BE2C (cell line): Measurements from ENCODE around the gene GJB3.

Experiments used
- DNase-seq: peaks from one replicate; pipeline ENCODE4 v3.0.0-alpha.2; 2020
- H3K27me3 ChIP-seq: fragments of 250-450 bp; sonication (Bioruptor Pico); 2 replicates; pipeline ENCODE4 v1.5.1; 2020; ENCODE audit warnings: mild to moderate bottlenecking
- H3K36me3 ChIP-seq: fragments of 250-450 bp; sonication (Bioruptor Pico); 2 replicates; pipeline ENCODE4 v1.5.1; 2020; ENCODE audit warnings: mild to moderate bottlenecking
- H3K4me1 ChIP-seq: fragments of 250-450 bp; sonication (Bioruptor Pico); 2 replicates; pipeline ENCODE4 v1.5.1; 2020
- H3K4me3 ChIP-seq: 2 replicates; pipeline ENCODE4 v1.5.1; 2011; ENCODE audit warnings: low read depth, low read length
- H3K9me3 ChIP-seq: fragments of 250-450 bp; sonication (Bioruptor Pico); 2 replicates; pipeline ENCODE4 v1.5.1; 2020
- CTCF ChIP-seq: IDR thresholded peaks from 2 replicates; pipeline ENCODE4 v1.5.1; 2012; ENCODE audit warnings: mild to moderate bottlenecking, low read depth, low read length

GJB3 gene

GRCh38 chr1:34776911-34777310 is 4.1 kb upstream of the GJB3 start:
- Histone ChIP-seq H3K27me3 (peaks cover 11% of the 10 kb centered on the region), H3K4me3 (no peak overlapping the region), H3K36me3 (no peaks in the 10 kb centered on the region), H3K9me3 (no peaks in the 10 kb centered on the region), H3K4me1 (no peaks in the 10 kb centered on the region)
- DNase-seq: no peak
- no peak for TF ChIP-seq CTCF

GRCh38 chr1:34777519-34778321 is 3.3 kb upstream of the GJB3 start:
- TF ChIP-seq CTCF: no peak
- Histone ChIP-seq H3K27me3 (peaks cover 16% of the 10 kb centered on the region), H3K36me3 (no peaks in the 10 kb centered on the region), H3K9me3 (no peaks in the 10 kb centered on the region), H3K4me1 (no peaks in the 10 kb centered on the region), H3K4me3 (no peak overlapping the region)
- DNase-seq: no peak

- H3K27me3 ChIP-seq: peaks cover 16% of the 10 kb centered on the region
- H3K4me3 ChIP-seq: no peak overlapping the region
- H3K36me3 ChIP-seq: no peaks in the 10 kb centered on the region
- no peaks in the 10 kb centered on the region for H3K9me3 ChIP-seq
- no peak for DNase-seq
- H3K4me1 ChIP-seq: no peaks in the 10 kb centered on the region
- TF ChIP-seq CTCF: no peak
Measured at GRCh38 chr1:34778381-34778780, 2.6 kb upstream of the GJB3 start.

- no peaks in the 10 kb centered on the region for H3K4me1 ChIP-seq
- no peak for TF ChIP-seq CTCF
- H3K9me3 ChIP-seq: no peaks in the 10 kb centered on the region
- no peak overlapping the region for H3K4me3 ChIP-seq
- H3K36me3 ChIP-seq: no peaks in the 10 kb centered on the region
- peaks cover 16% of the 10 kb centered on the region for H3K27me3 ChIP-seq
- no peak for DNase-seq
Measured at GRCh38 chr1:34779005-34779404, 2.0 kb upstream of the GJB3 start.

GRCh38 chr1:34779526-34779925 is 1.5 kb upstream of the GJB3 start:
- no peak for TF ChIP-seq CTCF

GRCh38 chr1:34779962-34780361 is 1.1 kb upstream of the GJB3 start:
- Histone ChIP-seq H3K36me3 (no peaks in the 10 kb centered on the region), H3K27me3 (peaks cover 16% of the 10 kb centered on the region), H3K9me3 (no peaks in the 10 kb centered on the region), H3K4me3 (no peak overlapping the region), H3K4me1 (no peaks in the 10 kb centered on the region)
- no peak for DNase-seq
- TF ChIP-seq CTCF: no peak

More at GRCh38 chr1:34779526-34779925, 1.5 kb upstream of the GJB3 start:
- no peak overlapping the region for H3K4me3 ChIP-seq
- H3K27me3 ChIP-seq: peaks cover 16% of the 10 kb centered on the region
- no peaks in the 10 kb centered on the region for H3K4me1 ChIP-seq
- no peak for DNase-seq
- H3K36me3 ChIP-seq: no peaks in the 10 kb centered on the region
- H3K9me3 ChIP-seq: no peaks in the 10 kb centered on the region
